Testis (tissue), 2 donors: ENCODE results near the gene PEPD.

ENCODE experiments used
- POLR2A ChIP-seq: fragments of 450-650 bp; IDR thresholded peaks from one replicate; pipeline ENCODE4 v1.6.1; 2017; ENCODE audit warnings: antibody characterized with exemption, mild to moderate bottlenecking, moderate library complexity
- TF ChIP-seq, protein P1 (sequence below), 3 experiments: fragments of 450-650 bp in 2 of 3; fragments of 200-600 bp in 1 of 3; sonication (generic) in 1 of 3; IDR thresholded peaks; one replicate each; pipeline ENCODE4 v1.5.1; 2016 to 2019; ENCODE audit warnings: antibody characterized with exemption in 3 of 3, mild to moderate bottlenecking in 2 of 3, moderate library complexity in 1 of 3

GRCh38 chr19:33476151-33476707 is 45.4 kb downstream of the PEPD start:
- TF ChIP-seq, protein P1, sequence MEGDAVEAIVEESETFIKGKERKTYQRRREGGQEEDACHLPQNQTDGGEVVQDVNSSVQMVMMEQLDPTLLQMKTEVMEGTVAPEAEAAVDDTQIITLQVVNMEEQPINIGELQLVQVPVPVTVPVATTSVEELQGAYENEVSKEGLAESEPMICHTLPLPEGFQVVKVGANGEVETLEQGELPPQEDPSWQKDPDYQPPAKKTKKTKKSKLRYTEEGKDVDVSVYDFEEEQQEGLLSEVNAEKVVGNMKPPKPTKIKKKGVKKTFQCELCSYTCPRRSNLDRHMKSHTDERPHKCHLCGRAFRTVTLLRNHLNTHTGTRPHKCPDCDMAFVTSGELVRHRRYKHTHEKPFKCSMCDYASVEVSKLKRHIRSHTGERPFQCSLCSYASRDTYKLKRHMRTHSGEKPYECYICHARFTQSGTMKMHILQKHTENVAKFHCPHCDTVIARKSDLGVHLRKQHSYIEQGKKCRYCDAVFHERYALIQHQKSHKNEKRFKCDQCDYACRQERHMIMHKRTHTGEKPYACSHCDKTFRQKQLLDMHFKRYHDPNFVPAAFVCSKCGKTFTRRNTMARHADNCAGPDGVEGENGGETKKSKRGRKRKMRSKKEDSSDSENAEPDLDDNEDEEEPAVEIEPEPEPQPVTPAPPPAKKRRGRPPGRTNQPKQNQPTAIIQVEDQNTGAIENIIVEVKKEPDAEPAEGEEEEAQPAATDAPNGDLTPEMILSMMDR (IDR thresholded peaks at IDR 0.05), result no peak
- no peak for TF ChIP-seq POLR2A
